Type B pancreatic cell (in vitro differentiated cells): ENCODE results near the gene RAI14. TPM values are rescaled to one million over a fixed set of nuclear protein-coding genes. Genes with fewer than 3 reads are reported as not detected.
A peak's percentile ranks its signal among the peaks of the same experiment; 100 is the strongest.

Experiments used
- DNase-seq: peaks from one replicate; pipeline ENCODE4 v3.0.0; 2021; ENCODE audit warnings: mixed read lengths; ENCODE audit not compliant: unreplicated experiment; ENCODE audit errors: extremely low spot score
- H3K27ac Mint-ChIP-seq: 2 replicates; pipeline ENCODE4 v1.8.0; 2021; ENCODE audit warnings: mild to moderate bottlenecking, mixed read lengths
- H3K27me3 Mint-ChIP-seq: 2 replicates; pipeline ENCODE4 v1.8.0; 2021; ENCODE audit warnings: mixed read lengths
- H3K36me3 Mint-ChIP-seq: 2 replicates; pipeline ENCODE4 v1.8.0; 2021; ENCODE audit warnings: mixed read lengths
- H3K4me1 Mint-ChIP-seq: one replicate; pipeline ENCODE4 v1.8.0; 2021; ENCODE audit warnings: mixed read lengths; ENCODE audit not compliant: unreplicated experiment
- H3K4me3 Mint-ChIP-seq: 2 replicates; pipeline ENCODE4 v1.8.0; 2021; ENCODE audit warnings: mild to moderate bottlenecking, mixed read lengths
- H3K9me3 Mint-ChIP-seq: 2 replicates; pipeline ENCODE4 v1.8.0; 2021; ENCODE audit warnings: mixed read lengths
- total RNA-seq: library from RNA; stranded (reverse); gene quantifications from 2 replicates; pipeline ENCODE4 v1.2.1, GENCODE V29; 2021; ENCODE audit warnings: low replicate concordance
- TF ChIP-seq, protein P1 (sequence below): fragments of 200-600 bp; sonication (generic); conservative IDR thresholded peaks from 2 replicates; pipeline ENCODE4 v1.5.0; 2021; ENCODE audit warnings: antibody characterized with exemption, mild to moderate bottlenecking

Gene RAI14
- total RNA-seq, 1 donor from 2014 or later = 102 TPM

DNA sequence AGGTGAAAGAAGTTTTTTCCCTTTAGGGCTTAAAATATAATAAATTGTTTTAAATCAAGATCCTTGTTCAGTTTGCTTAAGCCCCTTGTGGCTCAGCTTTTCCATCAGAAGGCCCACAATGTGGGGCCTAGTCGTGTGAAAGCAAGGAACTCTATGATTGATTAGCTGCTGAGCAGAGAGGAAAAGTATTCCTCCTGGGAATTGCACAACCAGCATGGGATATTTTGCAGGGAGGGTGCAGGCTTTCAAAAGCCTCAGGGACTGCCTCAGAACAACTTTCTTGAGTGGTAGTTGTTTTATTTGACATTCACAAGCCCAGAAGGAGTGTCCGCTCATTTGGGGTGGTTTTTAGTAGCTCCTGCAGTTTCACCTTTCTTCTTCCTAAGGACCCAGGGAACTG, 202.7 kb downstream of the RAI14 start:
- no peak for DNase-seq
- no peaks in the 10 kb centered on the region for H3K36me3 Mint-ChIP-seq
- TF ChIP-seq, protein P1, sequence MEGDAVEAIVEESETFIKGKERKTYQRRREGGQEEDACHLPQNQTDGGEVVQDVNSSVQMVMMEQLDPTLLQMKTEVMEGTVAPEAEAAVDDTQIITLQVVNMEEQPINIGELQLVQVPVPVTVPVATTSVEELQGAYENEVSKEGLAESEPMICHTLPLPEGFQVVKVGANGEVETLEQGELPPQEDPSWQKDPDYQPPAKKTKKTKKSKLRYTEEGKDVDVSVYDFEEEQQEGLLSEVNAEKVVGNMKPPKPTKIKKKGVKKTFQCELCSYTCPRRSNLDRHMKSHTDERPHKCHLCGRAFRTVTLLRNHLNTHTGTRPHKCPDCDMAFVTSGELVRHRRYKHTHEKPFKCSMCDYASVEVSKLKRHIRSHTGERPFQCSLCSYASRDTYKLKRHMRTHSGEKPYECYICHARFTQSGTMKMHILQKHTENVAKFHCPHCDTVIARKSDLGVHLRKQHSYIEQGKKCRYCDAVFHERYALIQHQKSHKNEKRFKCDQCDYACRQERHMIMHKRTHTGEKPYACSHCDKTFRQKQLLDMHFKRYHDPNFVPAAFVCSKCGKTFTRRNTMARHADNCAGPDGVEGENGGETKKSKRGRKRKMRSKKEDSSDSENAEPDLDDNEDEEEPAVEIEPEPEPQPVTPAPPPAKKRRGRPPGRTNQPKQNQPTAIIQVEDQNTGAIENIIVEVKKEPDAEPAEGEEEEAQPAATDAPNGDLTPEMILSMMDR = no peak
- peaks cover 10% of the 10 kb centered on the region for H3K4me1 Mint-ChIP-seq
- no peak overlapping the region for H3K4me3 Mint-ChIP-seq
- no peaks in the 10 kb centered on the region for H3K27me3 Mint-ChIP-seq
- no peaks in the 10 kb centered on the region for H3K9me3 Mint-ChIP-seq
- H3K27ac Mint-ChIP-seq = no peak overlapping the region

DNA sequence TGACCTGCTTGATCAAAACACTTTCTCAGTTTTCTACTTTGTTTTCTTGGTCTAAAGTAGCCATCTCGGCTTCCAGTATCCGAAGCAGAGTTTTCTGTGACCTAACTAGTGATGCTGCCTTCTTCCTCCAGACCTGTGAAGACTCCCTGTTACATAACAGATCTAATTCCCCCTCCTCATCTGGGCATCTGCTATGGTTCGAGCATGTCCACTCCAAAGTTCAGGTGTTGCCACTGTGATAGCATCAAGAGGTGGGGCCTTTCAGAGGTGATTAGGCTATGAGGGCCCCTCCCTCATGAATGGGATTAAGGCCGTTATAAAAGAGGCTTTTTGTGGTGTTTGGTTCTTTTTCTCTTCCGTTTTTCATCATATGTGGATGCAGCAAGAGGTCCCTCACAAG, 203.1 kb downstream of the RAI14 start:
- TF ChIP-seq, protein P1 = no peak
- Mint-ChIP-seq H3K4me1 (peaks cover 10% of the 10 kb centered on the region), H3K4me3 (no peak overlapping the region), H3K9me3 (no peaks in the 10 kb centered on the region), H3K27me3 (no peaks in the 10 kb centered on the region), H3K36me3 (no peaks in the 10 kb centered on the region), H3K27ac (no peak overlapping the region)
- DNase-seq = no peak

DNA sequence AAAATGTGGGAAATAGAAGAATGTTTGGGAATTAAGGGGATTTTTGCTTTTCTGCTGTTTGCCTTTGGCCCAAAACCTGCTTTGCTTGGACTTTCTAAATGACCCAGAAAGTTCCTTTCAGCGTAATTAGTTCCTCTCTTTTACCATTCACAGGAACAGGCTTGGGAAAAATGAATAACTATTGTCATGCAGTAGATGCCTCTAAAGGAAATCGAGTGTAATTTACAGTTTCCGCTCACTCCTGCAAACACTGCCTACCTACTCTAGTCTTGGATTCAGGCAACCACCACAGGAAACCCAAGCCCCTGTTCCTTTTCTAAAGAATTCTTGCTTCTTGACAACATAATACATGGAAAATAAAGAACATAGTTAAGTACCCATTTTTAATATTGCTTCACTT, 207.8 kb downstream of the RAI14 start:
- Mint-ChIP-seq H3K36me3 (no peaks in the 10 kb centered on the region), H3K4me3 (no peak overlapping the region), H3K9me3 (no peaks in the 10 kb centered on the region), H3K4me1 (peaks cover 21% of the 10 kb centered on the region), H3K27me3 (no peaks in the 10 kb centered on the region), H3K27ac (no peak overlapping the region)
- no peak for DNase-seq
- TF ChIP-seq, protein P1 = no peak

DNA sequence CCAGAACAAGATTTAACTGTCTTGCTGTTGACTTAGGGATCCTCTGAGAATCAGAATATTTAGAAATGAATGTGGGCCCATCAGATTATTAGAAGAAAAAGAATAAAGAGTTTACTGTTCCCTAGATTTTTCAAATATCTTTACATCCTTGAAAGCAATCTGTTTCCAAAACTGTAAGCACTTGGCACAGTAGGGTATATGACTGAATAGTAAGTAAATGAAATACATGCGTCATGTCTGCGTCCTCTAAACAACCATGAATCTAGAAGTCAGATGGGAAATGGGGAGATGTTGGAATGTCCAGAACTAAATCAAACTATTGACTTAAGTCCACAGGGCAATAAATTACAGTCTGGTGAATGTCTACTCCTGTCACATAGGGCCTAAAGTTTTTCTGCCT, 209.0 kb downstream of the RAI14 start:
- no peak overlapping the region for H3K27ac Mint-ChIP-seq

DNA sequence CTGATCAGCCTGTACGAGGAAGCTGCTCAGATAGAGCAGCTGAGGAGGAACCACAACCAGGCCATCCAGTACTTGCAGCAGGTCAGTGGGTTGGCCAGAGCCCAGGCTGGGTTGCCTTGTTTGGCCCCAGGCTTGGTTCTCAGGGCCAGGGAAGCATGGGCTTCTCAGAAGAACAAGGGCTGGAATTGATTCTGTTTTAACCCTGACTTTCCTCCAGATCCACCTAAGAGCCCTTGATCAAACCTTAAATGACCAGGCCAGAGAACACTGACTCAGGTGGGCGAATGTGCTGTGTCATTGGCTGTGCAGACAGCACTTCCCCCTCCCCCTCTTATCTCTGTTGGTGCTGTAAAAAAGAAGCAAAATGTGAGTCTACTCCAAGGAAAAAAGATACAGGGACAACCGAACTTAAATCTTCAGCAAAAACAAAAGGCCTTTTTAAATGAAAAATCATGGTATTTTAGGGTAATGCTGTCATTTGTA, 210.9 kb downstream of the RAI14 start:
- H3K9me3 Mint-ChIP-seq = no peaks in the 10 kb centered on the region
- no peaks in the 10 kb centered on the region for H3K27me3 Mint-ChIP-seq
- peaks cover 4% of the 10 kb centered on the region for H3K36me3 Mint-ChIP-seq
- H3K27ac Mint-ChIP-seq = peak overlapping the region; percentile 14
- no peak for DNase-seq
- H3K4me1 Mint-ChIP-seq = peaks cover 26% of the 10 kb centered on the region
- H3K4me3 Mint-ChIP-seq = no peak overlapping the region
- TF ChIP-seq, protein P1 = no peak

More for the DNA sequence above, 209.0 kb downstream of the RAI14 start:
- Mint-ChIP-seq H3K4me1 (peaks cover 26% of the 10 kb centered on the region), H3K27me3 (no peaks in the 10 kb centered on the region), H3K36me3 (no peaks in the 10 kb centered on the region), H3K9me3 (no peaks in the 10 kb centered on the region), H3K4me3 (no peak overlapping the region)
- no peak for DNase-seq
- TF ChIP-seq, protein P1 = no peak

DNA sequence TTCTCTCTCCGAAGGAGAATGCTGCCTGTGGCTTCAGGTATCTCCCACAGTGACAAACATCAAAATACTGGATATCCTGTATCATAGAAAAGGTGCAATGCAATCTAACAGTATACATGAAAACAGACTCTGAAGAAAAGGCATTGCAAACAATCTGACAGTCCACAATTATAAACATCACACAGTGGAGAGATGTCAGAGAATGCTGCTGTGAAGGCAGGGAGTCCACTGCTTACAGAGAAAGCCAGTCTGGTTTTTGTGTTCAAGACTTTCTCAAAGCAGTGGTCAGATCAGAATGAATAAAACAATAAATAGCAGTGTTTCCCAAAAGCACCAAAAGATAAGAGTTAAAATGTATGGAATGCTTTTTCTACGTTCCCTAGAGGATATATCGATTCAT, 211.5 kb downstream of the RAI14 start:
- H3K4me1 Mint-ChIP-seq = peaks cover 26% of the 10 kb centered on the region
- DNase-seq = no peak
- H3K27ac Mint-ChIP-seq = peak overlapping the region; percentile 14
- TF ChIP-seq, protein P1 = no peak
- H3K27me3 Mint-ChIP-seq = no peaks in the 10 kb centered on the region
- no peaks in the 10 kb centered on the region for H3K9me3 Mint-ChIP-seq
- peaks cover 4% of the 10 kb centered on the region for H3K36me3 Mint-ChIP-seq
- H3K4me3 Mint-ChIP-seq = no peak overlapping the region
